Measurements from ENCODE around the gene PRXL2C. TPM values are rescaled to one million over a fixed set of nuclear protein-coding genes. Genes with fewer than 3 reads are reported as not detected.

Gene PRXL2C
- total and polyA plus RNA-seq, 2 of the 8 experiments (the other 6 are each of a cell fraction or from before 2014, with no cell fraction given) = 2.8 to 7.3 TPM

- 55% methylated on average over 4 of the region's 4 CpGs; no CpG with 5 or more reads in 1 of the 2 experiments for WGBS, 2 experiments (ENCODE audit: extremely low coverage in 1 of 2, insufficient coverage in 1 of 2, insufficient read length in 1 of 2, insufficient replicate concordance in 2 of 2, low coverage in 1 of 2, low lambda C conversion rate in 2 of 2, missing lambda C conversion rate in 1 of 2)
- Histone ChIP-seq H4K20me1 (replicated peaks in 1 of 2; ENCODE audit: control insufficient read depth in 1 of 2, insufficient read depth in 2 of 2, low read length in 2 of 2) (peaks cover 12 to 13% of the 10 kb centered on the region in 2 experiments), H2BK15ac (ENCODE audit: low read length) (no peak overlapping the region), H4K5ac (ENCODE audit: insufficient read length, low read depth, low read length) (no peak overlapping the region), H2BK5ac (ENCODE audit: low read depth, low read length) (no peak overlapping the region), H3K9ac (replicated peaks in 1 of 4; ENCODE audit: extremely low read depth in 1 of 4, low read depth in 3 of 4, low read length in 3 of 4) (no peak overlapping the region), H3K4ac (replicated peaks; ENCODE audit: insufficient read length, low read depth, low read length) (no peak overlapping the region), H3K4me3 (ENCODE audit: extremely low read depth in 1 of 4, insufficient read depth in 2 of 4, low read depth in 3 of 4, low read length in 4 of 4) (peak overlapping the region in 1 of 4 experiments; percentile 69; a peak in 2 of 8 replicates), H3K56ac (replicated peaks; ENCODE audit: insufficient read length, low read depth, low read length) (no peak overlapping the region), H2BK20ac (ENCODE audit: low read length) (no peak overlapping the region), H2AFZ (ENCODE audit: low read length) (peak overlapping the region; percentile 35; the same call in 1 of the 2 replicates), H3K23ac (ENCODE audit: insufficient read length) (no peak overlapping the region), H3K27ac (ENCODE audit: low read depth, low read length) (no peak overlapping the region), H3K36me3 (ENCODE audit: control insufficient read depth in 2 of 4, insufficient read depth in 4 of 4, low read length in 3 of 4) (no peaks in the 10 kb centered on the region), H3K23me2 (ENCODE audit: low read depth, low read length) (peaks cover 17% of the 10 kb centered on the region), H3K14ac (ENCODE audit: insufficient read length) (no peak overlapping the region), H2AK5ac (ENCODE audit: low read depth, low read length) (no peak overlapping the region), H3K27me3 (replicated peaks in 1 of 4; ENCODE audit: control insufficient read depth in 3 of 4, extremely low read depth in 1 of 4, insufficient read depth in 3 of 4, low read length in 3 of 4) (peaks cover 0 to 13% (median 6%) of the 10 kb centered on the region in 4 experiments; a peak in 5 of 7 replicates), H4K91ac (replicated peaks; ENCODE audit: insufficient read length, low read length) (no peak overlapping the region), H3K9me3 (ENCODE audit: insufficient read depth in 2 of 2, low read depth in 1 of 2, low read length in 1 of 2) (no peaks in the 10 kb centered on the region), H3K79me2 (ENCODE audit: control insufficient read depth in 1 of 2, insufficient read depth in 2 of 2, low read length in 2 of 2) (peaks cover 2 to 21% of the 10 kb centered on the region in 2 experiments; a peak in 2 of 4 replicates), H3K4me2 (ENCODE audit: insufficient read depth in 1 of 2, low read depth in 2 of 2, low read length in 2 of 2) (peak overlapping the region; percentile 80 to 82), H3K79me1 (ENCODE audit: low read depth, low read length) (peaks cover 5% of the 10 kb centered on the region; the same call in 1 of the 2 replicates), H2BK120ac (replicated peaks; ENCODE audit: low read depth, low read length) (no peak overlapping the region), H4K8ac (ENCODE audit: extremely low read depth, insufficient read depth, low read length) (no peak overlapping the region), H3K18ac (ENCODE audit: extremely low read depth, low read length) (no peak overlapping the region), H2BK12ac (ENCODE audit: low read depth, low read length) (no peak overlapping the region), H3K4me1 (replicated peaks in 1 of 4; ENCODE audit: control insufficient read depth in 3 of 4, insufficient read depth in 4 of 4, low read length in 3 of 4) (peaks cover 4 to 12% (median 10%) of the 10 kb centered on the region in 4 experiments)
- POLR2A ChIA-PET (ENCODE audit: partially characterized antibody) = interaction anchor here (1.0 kb wide), 1 partner anchor 128 kb away, joined by 3 read pairs; no protein-coding TSS in a partner anchor
- TF ChIP-seq TAF7 (optimal IDR thresholded peaks at IDR 0.05; ENCODE audit: borderline replicate concordance, low read depth, low read length) = no peak
- no peak for TF ChIP-seq HDAC6 (IDR thresholded peaks at IDR 0.05; ENCODE audit: low read depth, low read length)
- TF ChIP-seq CTCF (IDR thresholded peaks at IDR 0.05; ENCODE audit: control extremely low read depth in 1 of 3, insufficient read depth in 1 of 3, low read depth in 1 of 3, low read length in 3 of 3) = no peak
- CTCF ChIA-PET (ENCODE audit: partially characterized antibody) = interaction anchor here (0.6 to 2.0 kb wide), 9 partner anchors 9 to 1269 kb away, joined by 3 to 5 read pairs (median 3); no protein-coding TSS in a partner anchor
- DNase-seq (ENCODE audit: low read depth in 1 of 2, low spot score in 2 of 2) (no peak), FAIRE-seq (no peak)
These were observed 33.5 kb downstream of the PRXL2C start for GRCh38 chr9:96621618-96622017.
